Adrenal gland (tissue), 12 donors: ENCODE measurements around the gene TAS1R1. TPM values are rescaled to one million over a fixed set of nuclear protein-coding genes. Genes with fewer than 3 reads are reported as not detected.

ENCODE experiments used
- DNase-seq, 7 donors: peaks; one replicate each; pipeline ENCODE4 v3.0.0-alpha.2; 2019 to 2020
- H3K27ac ChIP-seq, 5 donors: fragments of 200-600 bp; sonication (generic) in 4 of 5; 1 replicate in 3 of 5; 2 replicates in 2 of 5; pipeline versions ENCODE4 v1.5.1 to v1.8.0; 2016 to 2020; ENCODE audit warnings: mild to moderate bottlenecking in 1 of 5
- H3K27me3 ChIP-seq: fragments of 200-600 bp; 2 replicates; pipeline ENCODE4 v1.8.0; 2021
- H3K36me3 ChIP-seq, 2 donors: fragments of 200-600 bp; replicated peaks in 1 of 2; 1 replicate in 1 of 2; 2 replicates in 1 of 2; pipeline versions ENCODE4 v1.5.1 to v1.8.0; 2018 to 2022
- H3K4me1 ChIP-seq, 2 donors: fragments of 200-600 bp; replicated peaks in 1 of 2; 1 replicate in 1 of 2; 2 replicates in 1 of 2; pipeline versions ENCODE4 v1.5.1 to v1.8.0; 2018 to 2021
- H3K4me3 ChIP-seq, 4 donors: fragments of 200-600 bp; sonication (generic) in 3 of 4; one replicate each; pipeline ENCODE4 v1.5.1; 2016 to 2018
- H3K9me3 ChIP-seq, 3 donors: fragments of 200-600 bp; sonication (generic) in 1 of 3; replicated peaks in 1 of 3; 1 replicate in 2 of 3; 2 replicates in 1 of 3; pipeline versions ENCODE4 v1.5.1 to v1.8.0; 2016 to 2021
- CTCF ChIP-seq, 6 experiments: fragments of 450-650 bp in 4 of 6; fragments of 200-600 bp in 2 of 6; sonication (generic) in 1 of 6; IDR thresholded peaks; 1 replicate in 5 of 6; 2 replicates in 1 of 6; pipeline versions ENCODE4 v1.5.1 to v1.8.0; 2016 to 2021; ENCODE audit warnings: antibody characterized with exemption in 6 of 6, mild to moderate bottlenecking in 2 of 6, moderate library complexity in 1 of 6
- POLR2A ChIP-seq, 2 donors: fragments of 450-650 bp; IDR thresholded peaks; one replicate each; pipeline ENCODE4 v1.6.1; 2017; ENCODE audit warnings: antibody characterized with exemption in 2 of 2, mild to moderate bottlenecking in 2 of 2, moderate library complexity in 1 of 2
- WGBS, 4 donors: extraction: QIAGEN DNeasy Blood & Tissue Kit in 2 of 4; methylation state at CpG; one replicate each; pipeline versions ENCODE4 v1.1.5 to v1.1.7; 2013 to 2017; 5-methylcytosine and 5-hydroxymethylcytosine counted together
- intact Hi-C, 2 donors: fragments of 100-400 bp; cut with DNase I; formaldehyde crosslinking; loops; one replicate each; pipeline versions ENCODE4 v1.14.1 to v1.15.0; 2022 to 2023
- polyA plus RNA-seq, 3 donors: library from polyadenylated mRNA; stranded (reverse); fragments of 200-250 nt in 2 of 3; fragments of 350-450 nt in 1 of 3; fragmentation: Illumina TruSeq in 1 of 3; extraction: RNeasy Lipid Tissue Mini Kit (QIAGEN cat#74804) in 1 of 3; gene quantifications; one replicate each; pipeline ENCODE4 v1.2.3, GENCODE V29; 2013 to 2014
- total RNA-seq, 9 donors: library from RNA; depleted of rRNA in 4 of 9; stranded (reverse); fragments of >200 nt in 4 of 9; fragments of 120-200 nt in 1 of 9; fragmentation: NEBNext Ultra II Directional in 1 of 9; extraction: Animal tissue kit (Norgen Biotek cat#: 25700) in 1 of 9; gene quantifications; one replicate each; pipeline versions ENCODE4 v1.1.0 to v1.2.4, GENCODE V29; 2013 to 2023
- donor health status: healthy with polysubstance abuse.
- donor health status: Bipolar disorder and iron deficiency.
- donor health status: DM: yes; HTN: yes; CAD: no.
- donor health status: DM: no; HTN: no; CAD: no.
- donor health status: DM: no; HTN: no; CAD: no.
- donor health status: DM: yes; HTN: yes; CAD: no.

TAS1R1 gene
- total and polyA plus RNA-seq, 12 donors, result 0.11 to 0.83 (median 0.40) TPM; not detected in 5

GRCh38 chr1:6511561-6512244 is 43.4 kb upstream of the TAS1R1 start:
- WGBS, 4 donors, result 82 to 88% (median 85%) methylated on average over 10 to 16 of the region's 16 CpGs
- Histone ChIP-seq H3K9me3 (no peaks in the 10 kb centered on the region), H3K4me1 (peaks cover 0 to 22% of the 10 kb centered on the region in 2 donors), H3K36me3 (no peaks in the 10 kb centered on the region), H3K27me3 (no peaks in the 10 kb centered on the region), H3K27ac (no peak overlapping the region), H3K4me3 (no peak overlapping the region)
- DNase-seq, result no peak
- no peak for TF ChIP-seq POLR2A (IDR thresholded peaks at IDR 0.05)
- TF ChIP-seq CTCF (IDR thresholded peaks at IDR 0.05), result no peak
- intact Hi-C loops, result no loop called here

- WGBS, 4 donors, result 83 to 97% (median 90%) methylated on average over 6 to 19 of the region's 19 CpGs
- H3K36me3 ChIP-seq, result no peaks in the 10 kb centered on the region
Observed at GRCh38 chr1:6512245-6512907, 42.7 kb upstream of the TAS1R1 start.

GRCh38 chr1:6512908-6513280 is 42.2 kb upstream of the TAS1R1 start:
- Histone ChIP-seq H3K27ac (peak overlapping the region in 1 of 5 donors; percentile 6), H3K9me3 (no peaks in the 10 kb centered on the region), H3K36me3 (no peaks in the 10 kb centered on the region), H3K27me3 (no peaks in the 10 kb centered on the region), H3K4me1 (peaks cover 0 to 10% of the 10 kb centered on the region in 2 donors), H3K4me3 (no peak overlapping the region)
- intact Hi-C loops, result no loop called here
- no peak for TF ChIP-seq POLR2A (IDR thresholded peaks at IDR 0.05)
- TF ChIP-seq CTCF (IDR thresholded peaks at IDR 0.05), result no peak
- 78 to 100% (median 91%) methylated on average over 4 to 8 of the region's 8 CpGs for WGBS, 4 donors
- no peak for DNase-seq

More at GRCh38 chr1:6512245-6512907, 42.7 kb upstream of the TAS1R1 start:
- intact Hi-C loops, result no loop called here
- H3K4me1 ChIP-seq, result peaks cover 0 to 15% of the 10 kb centered on the region in 2 donors
- H3K27ac ChIP-seq, result no peak overlapping the region
- no peak overlapping the region for H3K4me3 ChIP-seq
- TF ChIP-seq CTCF (IDR thresholded peaks at IDR 0.05) (no peak), POLR2A (IDR thresholded peaks at IDR 0.05) (no peak)
- no peak for DNase-seq
- H3K27me3 ChIP-seq, result no peaks in the 10 kb centered on the region
- H3K9me3 ChIP-seq, result no peaks in the 10 kb centered on the region

- intact Hi-C loops, result no loop called here
- no peaks in the 10 kb centered on the region for H3K9me3 ChIP-seq
- TF ChIP-seq CTCF (IDR thresholded peaks at IDR 0.05) (no peak), POLR2A (IDR thresholded peaks at IDR 0.05) (no peak)
- H3K4me3 ChIP-seq, result no peak overlapping the region
- peak overlapping the region in 1 of 5 donors; percentile 6 for H3K27ac ChIP-seq
- H3K27me3 ChIP-seq, result no peaks in the 10 kb centered on the region
- H3K4me1 ChIP-seq, result peaks cover 0 to 7% of the 10 kb centered on the region in 2 donors
- 86 to 96% (median 88%) methylated on average over 5 to 9 of the region's 9 CpGs for whole genome bisulfite sequencing, 4 donors
- DNase-seq, result no peak
- H3K36me3 ChIP-seq, result no peaks in the 10 kb centered on the region
Observed at GRCh38 chr1:6513320-6513801, 41.7 kb upstream of the TAS1R1 start.
